ENCODE measurements around the gene PDIA2.

- no peak for TF ChIP-seq CTCF (conservative IDR thresholded peaks at IDR 0.05)
- no peak for TF ChIP-seq ZFX (IDR thresholded peaks at IDR 0.05)
Observed at GRCh38 chr16:287981-288920, 5.3 kb downstream of the PDIA2 start.
